ENCODE results near the gene SNX30.
A peak's percentile ranks its signal among the peaks of the same experiment; 100 is the strongest.

SNX30 gene

DNA sequence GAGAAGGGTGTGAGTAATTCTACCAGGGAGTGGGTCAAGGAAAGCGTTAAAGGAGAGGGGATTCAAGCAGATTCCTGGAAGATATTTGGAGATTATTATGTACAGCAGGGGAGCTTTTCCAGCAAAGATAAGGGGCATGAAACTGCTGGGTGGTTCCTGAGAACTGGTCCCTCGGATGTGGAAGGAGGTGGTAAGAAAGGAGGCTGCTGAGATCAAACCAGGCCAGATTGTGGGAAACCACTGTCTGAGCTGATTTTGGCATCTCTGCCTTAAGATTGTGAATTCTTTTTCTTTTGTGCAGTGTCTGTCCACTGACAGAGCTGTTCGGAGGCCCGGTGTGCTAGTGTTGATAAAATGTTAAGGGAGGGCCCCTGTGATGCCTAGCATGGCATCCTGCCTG, 45.4 kb downstream of the SNX30 start:
- H3K4me3 ChIP-seq (ENCODE audit: low read depth, low read length), result no peak overlapping the region
- no peaks in the 10 kb centered on the region for H3K27me3 ChIP-seq (ENCODE audit: control insufficient read depth, insufficient read depth, low read length)
- no peaks in the 10 kb centered on the region for H3K36me3 ChIP-seq (ENCODE audit: control insufficient read depth, insufficient read depth, low read length)
- H3K27ac ChIP-seq (ENCODE audit: low read depth, low read length), result no peak overlapping the region
- H3K4me1 ChIP-seq (ENCODE audit: control insufficient read depth, insufficient read depth, low read length), result no peaks in the 10 kb centered on the region
- H3K9me3 ChIP-seq (ENCODE audit: control insufficient read depth, insufficient read depth, low read depth, low read length), result no peaks in the 10 kb centered on the region
- H3K9ac ChIP-seq (ENCODE audit: low read length), result no peak overlapping the region

DNA sequence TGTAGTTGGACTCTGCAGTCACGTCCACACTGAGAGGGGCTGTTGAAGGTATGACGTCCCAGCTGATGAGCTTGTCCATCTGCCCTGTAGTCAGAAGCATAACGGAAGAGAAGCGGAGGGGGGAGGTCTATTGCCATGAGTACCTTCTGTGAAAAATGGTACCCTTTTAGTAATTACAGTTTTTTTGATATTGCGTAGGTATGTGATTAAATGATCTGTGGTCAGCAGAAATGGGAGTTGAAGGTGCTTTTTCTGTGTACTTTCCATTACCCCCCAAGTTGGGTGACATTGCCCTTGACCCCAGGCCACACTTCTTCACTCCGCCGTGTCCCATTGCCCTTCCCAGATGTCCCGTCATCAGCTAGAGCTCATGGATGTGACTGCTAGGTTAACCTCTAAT, 45.9 kb downstream of the SNX30 start:
- H3K27ac ChIP-seq (ENCODE audit: low read depth, low read length), result no peak overlapping the region
- no peaks in the 10 kb centered on the region for H3K4me1 ChIP-seq (ENCODE audit: control insufficient read depth, insufficient read depth, low read length)
- no peak overlapping the region for H3K4me3 ChIP-seq (ENCODE audit: low read depth, low read length)
- H3K36me3 ChIP-seq (ENCODE audit: control insufficient read depth, insufficient read depth, low read length), result no peaks in the 10 kb centered on the region
- H3K9me3 ChIP-seq (ENCODE audit: control insufficient read depth, insufficient read depth, low read depth, low read length), result no peaks in the 10 kb centered on the region
- H3K27me3 ChIP-seq (ENCODE audit: control insufficient read depth, insufficient read depth, low read length), result no peaks in the 10 kb centered on the region
- H3K9ac ChIP-seq (ENCODE audit: low read length), result no peak overlapping the region

DNA sequence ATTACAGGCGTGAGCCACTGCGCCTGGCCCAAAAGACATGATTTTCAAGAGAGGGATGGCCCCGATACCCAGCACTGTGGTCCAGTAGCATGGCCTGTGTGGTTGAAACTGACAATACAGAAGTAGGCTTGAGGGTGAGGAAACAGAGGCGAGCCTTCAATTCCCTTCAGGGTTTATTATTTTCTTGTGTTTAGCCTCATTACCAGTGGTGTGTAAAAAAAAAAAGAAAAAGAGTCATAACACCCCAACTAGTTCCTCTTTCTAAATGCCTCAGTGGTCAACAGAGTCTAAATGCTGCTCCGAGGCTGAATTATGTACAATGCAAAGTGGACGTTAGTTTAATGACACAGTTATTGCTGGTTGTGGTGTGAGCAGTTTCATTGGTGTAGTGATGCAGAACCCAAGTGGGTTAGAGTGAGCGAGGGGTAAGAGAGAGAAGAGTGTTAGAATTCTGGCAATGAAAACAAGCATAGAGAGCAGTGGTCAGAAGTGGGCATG, 58.8 kb downstream of the SNX30 start:
- Histone ChIP-seq H3K4me3 (ENCODE audit: low read depth, low read length) (no peak overlapping the region), H3K4me1 (ENCODE audit: control insufficient read depth, insufficient read depth, low read length) (peaks cover 17% of the 10 kb centered on the region), H3K36me3 (ENCODE audit: control insufficient read depth, insufficient read depth, low read length) (peaks cover 10% of the 10 kb centered on the region), H3K27me3 (ENCODE audit: control insufficient read depth, insufficient read depth, low read length) (no peaks in the 10 kb centered on the region), H3K27ac (ENCODE audit: low read depth, low read length) (no peak overlapping the region), H3K9me3 (ENCODE audit: control insufficient read depth, insufficient read depth, low read depth, low read length) (0 out of 2 replicates have a peak, but pooled peaks cover 2% of the 10 kb centered on the region), H3K9ac (ENCODE audit: low read length) (no peak overlapping the region)

GRCh38 chr9:112809906-112810305, 59.3 kb downstream of the SNX30 start:
- Histone ChIP-seq H3K9ac (ENCODE audit: low read length) (no peak overlapping the region), H3K9me3 (ENCODE audit: control insufficient read depth, insufficient read depth, low read depth, low read length) (no peaks in the 10 kb centered on the region), H3K4me1 (ENCODE audit: control insufficient read depth, insufficient read depth, low read length) (peaks cover 15% of the 10 kb centered on the region; the same call in 1 of the 2 replicates), H3K4me3 (ENCODE audit: low read depth, low read length) (no peak overlapping the region), H3K36me3 (ENCODE audit: control insufficient read depth, insufficient read depth, low read length) (peaks cover 7% of the 10 kb centered on the region; the same call in 1 of the 2 replicates), H3K27me3 (ENCODE audit: control insufficient read depth, insufficient read depth, low read length) (no peaks in the 10 kb centered on the region), H3K27ac (ENCODE audit: low read depth, low read length) (no peak overlapping the region)

DNA sequence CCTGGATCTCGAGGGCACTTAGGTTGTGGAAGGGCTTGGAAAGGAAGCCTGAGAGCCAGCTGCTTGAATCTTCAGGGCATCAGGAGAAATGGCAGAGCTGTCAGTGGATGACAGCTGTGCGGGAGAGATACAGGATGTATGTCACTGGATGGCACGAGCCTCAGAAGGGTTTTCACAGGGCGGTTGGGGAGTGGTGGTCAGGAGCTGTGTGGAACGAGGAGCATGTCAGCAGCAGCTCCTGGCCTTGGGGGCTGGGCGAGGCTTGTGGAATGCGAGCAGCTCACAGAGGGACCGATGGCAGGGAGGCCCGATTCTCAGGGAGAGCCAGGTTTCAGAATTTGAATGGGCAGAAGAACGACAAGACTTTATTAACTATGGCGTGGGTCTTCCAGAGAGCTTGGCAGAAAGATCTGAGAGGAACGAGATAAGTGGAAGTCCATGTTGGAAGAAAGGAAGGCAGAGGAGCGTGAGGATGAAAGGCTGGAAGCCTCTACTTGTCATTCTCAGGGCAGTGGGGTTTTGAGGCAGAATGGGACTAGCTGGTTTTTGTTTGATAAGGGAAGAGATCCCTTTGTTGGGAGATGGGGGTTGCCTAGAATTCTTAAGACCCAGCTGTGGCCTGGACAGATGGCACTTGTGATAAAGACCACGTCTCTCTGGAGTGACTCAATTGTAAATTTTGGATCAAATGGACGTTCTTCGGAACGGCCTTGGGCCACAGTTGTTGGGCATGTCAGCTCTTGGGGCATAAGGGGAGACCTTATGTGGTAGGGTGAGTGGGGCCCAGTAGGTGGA, 60.3 kb downstream of the SNX30 start:
- Histone ChIP-seq H3K27ac (ENCODE audit: low read depth, low read length) (no peak overlapping the region), H3K9ac (ENCODE audit: low read length) (peak overlapping the region; percentile 1), H3K36me3 (ENCODE audit: control insufficient read depth, insufficient read depth, low read length) (peaks cover 7% of the 10 kb centered on the region; the same call in 1 of the 2 replicates), H3K27me3 (ENCODE audit: control insufficient read depth, insufficient read depth, low read length) (no peaks in the 10 kb centered on the region), H3K4me1 (ENCODE audit: control insufficient read depth, insufficient read depth, low read length) (peaks cover 15% of the 10 kb centered on the region; the same call in 1 of the 2 replicates), H3K9me3 (ENCODE audit: control insufficient read depth, insufficient read depth, low read depth, low read length) (no peaks in the 10 kb centered on the region), H3K4me3 (ENCODE audit: low read depth, low read length) (no peak overlapping the region)

- no peak overlapping the region for H3K9ac ChIP-seq (ENCODE audit: low read length)
- no peaks in the 10 kb centered on the region for H3K9me3 ChIP-seq (ENCODE audit: control insufficient read depth, insufficient read depth, low read depth, low read length)
- H3K4me3 ChIP-seq (ENCODE audit: low read depth, low read length), result no peak overlapping the region
- H3K4me1 ChIP-seq (ENCODE audit: control insufficient read depth, insufficient read depth, low read length), result peaks cover 15% of the 10 kb centered on the region; the same call in 1 of the 2 replicates
- no peaks in the 10 kb centered on the region for H3K27me3 ChIP-seq (ENCODE audit: control insufficient read depth, insufficient read depth, low read length)
- H3K27ac ChIP-seq (ENCODE audit: low read depth, low read length), result no peak overlapping the region
- H3K36me3 ChIP-seq (ENCODE audit: control insufficient read depth, insufficient read depth, low read length), result peaks cover 7% of the 10 kb centered on the region; the same call in 1 of the 2 replicates
Measured at GRCh38 chr9:112811518-112811917, 61.0 kb downstream of the SNX30 start.

DNA sequence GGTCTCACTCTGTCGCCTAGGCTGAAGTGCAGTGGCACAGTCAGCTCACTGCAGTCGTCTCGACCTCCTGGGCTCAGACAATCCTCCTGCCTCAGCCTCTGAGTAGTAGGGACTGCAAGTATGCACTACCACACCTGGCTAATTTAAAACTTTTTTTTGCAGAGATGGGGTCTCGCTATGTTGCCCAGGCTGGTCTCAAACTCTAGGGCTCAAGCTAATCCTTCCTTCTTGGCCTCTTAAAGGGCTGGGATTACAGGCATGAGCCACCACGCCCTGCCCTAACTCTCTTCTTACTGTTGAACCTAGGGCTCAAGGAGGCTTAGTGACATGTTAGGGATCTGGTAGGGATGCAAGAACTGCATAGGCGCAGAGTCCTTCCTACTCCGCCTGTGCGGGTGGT, 65.3 kb downstream of the SNX30 start:
- H3K9ac ChIP-seq (ENCODE audit: low read length), result no peak overlapping the region
- peaks cover 20% of the 10 kb centered on the region for H3K36me3 ChIP-seq (ENCODE audit: control insufficient read depth, insufficient read depth, low read length)
- peaks cover 2% of the 10 kb centered on the region; the same call in 1 of the 2 replicates for H3K4me1 ChIP-seq (ENCODE audit: control insufficient read depth, insufficient read depth, low read length)
- H3K27me3 ChIP-seq (ENCODE audit: control insufficient read depth, insufficient read depth, low read length), result no peaks in the 10 kb centered on the region
- H3K4me3 ChIP-seq (ENCODE audit: low read depth, low read length), result no peak overlapping the region
- H3K9me3 ChIP-seq (ENCODE audit: control insufficient read depth, insufficient read depth, low read depth, low read length), result no peaks in the 10 kb centered on the region
- no peak overlapping the region for H3K27ac ChIP-seq (ENCODE audit: low read depth, low read length)

- Histone ChIP-seq H3K9ac (ENCODE audit: low read length) (no peak overlapping the region), H3K36me3 (ENCODE audit: control insufficient read depth, insufficient read depth, low read length) (peaks cover 20% of the 10 kb centered on the region), H3K4me3 (ENCODE audit: low read depth, low read length) (no peak overlapping the region), H3K27ac (ENCODE audit: low read depth, low read length) (no peak overlapping the region), H3K9me3 (ENCODE audit: control insufficient read depth, insufficient read depth, low read depth, low read length) (no peaks in the 10 kb centered on the region), H3K4me1 (ENCODE audit: control insufficient read depth, insufficient read depth, low read length) (no peaks in the 10 kb centered on the region), H3K27me3 (ENCODE audit: control insufficient read depth, insufficient read depth, low read length) (no peaks in the 10 kb centered on the region)
Measured at GRCh38 chr9:112817860-112818203, 67.3 kb downstream of the SNX30 start.

DNA sequence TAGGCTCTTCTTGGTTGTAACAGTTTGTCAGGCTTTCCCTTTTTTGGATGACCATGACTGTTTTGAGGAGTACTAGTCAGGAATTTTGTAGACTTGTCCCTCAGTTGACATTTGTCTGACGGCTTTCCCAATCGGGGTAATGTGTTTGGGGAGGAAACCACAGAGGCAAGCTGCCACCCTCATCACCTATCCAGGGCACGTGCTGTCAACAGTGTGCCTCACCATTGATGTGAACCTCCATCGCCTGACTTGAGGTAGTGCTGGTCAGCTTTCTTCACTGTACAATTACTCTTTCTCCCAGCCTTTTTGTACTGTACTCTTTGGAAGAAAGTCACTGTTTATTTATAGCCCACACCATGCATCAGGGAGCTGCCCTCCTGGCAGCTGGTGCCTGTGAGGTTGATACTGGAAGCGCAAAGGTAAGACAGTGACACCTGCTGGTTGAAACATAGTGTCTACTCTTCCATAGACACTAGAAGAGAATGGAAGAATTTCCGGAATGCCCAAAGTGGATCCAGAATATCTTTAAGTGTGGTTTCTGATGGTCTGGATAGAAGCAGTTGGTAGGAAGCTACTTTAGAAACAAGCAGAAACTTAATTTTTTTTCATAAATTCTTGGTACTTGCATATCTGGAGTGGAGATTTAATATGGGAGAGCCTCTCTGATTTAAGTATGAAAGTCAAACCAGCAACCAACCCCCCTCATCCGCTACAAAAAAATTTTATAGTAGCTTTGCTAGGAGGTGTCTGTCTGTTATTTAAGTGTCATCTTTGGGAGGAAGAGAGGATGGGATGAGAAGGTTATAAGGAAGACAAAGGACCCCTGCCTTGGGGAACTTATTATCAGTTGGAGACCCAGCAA, 69.3 kb downstream of the SNX30 start:
- Histone ChIP-seq H3K27me3 (ENCODE audit: control insufficient read depth, insufficient read depth, low read length) (no peaks in the 10 kb centered on the region), H3K9ac (ENCODE audit: low read length) (no peak overlapping the region), H3K27ac (ENCODE audit: low read depth, low read length) (no peak overlapping the region), H3K4me3 (ENCODE audit: low read depth, low read length) (no peak overlapping the region), H3K4me1 (ENCODE audit: control insufficient read depth, insufficient read depth, low read length) (no peaks in the 10 kb centered on the region), H3K9me3 (ENCODE audit: control insufficient read depth, insufficient read depth, low read depth, low read length) (no peaks in the 10 kb centered on the region), H3K36me3 (ENCODE audit: control insufficient read depth, insufficient read depth, low read length) (peaks cover 22% of the 10 kb centered on the region)

DNA sequence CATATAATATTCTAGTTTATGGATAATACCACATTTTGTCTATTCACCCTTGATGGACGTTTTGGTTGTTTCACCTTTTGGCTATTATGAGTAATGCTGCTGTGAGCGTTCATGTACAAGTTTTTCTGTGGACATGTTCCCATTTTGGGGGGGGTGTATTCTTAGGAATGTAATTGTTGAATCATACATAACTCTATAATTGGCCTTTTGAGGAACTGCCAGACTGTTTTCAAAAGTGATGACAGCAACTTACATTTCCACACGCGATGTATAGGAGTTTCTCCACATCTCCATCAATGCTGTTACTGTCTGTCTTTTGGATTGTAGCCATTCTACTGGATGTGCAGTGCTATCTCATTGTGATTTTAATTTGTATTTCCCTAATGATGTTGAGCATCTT, 70.3 kb downstream of the SNX30 start:
- no peak overlapping the region for H3K27ac ChIP-seq (ENCODE audit: low read depth, low read length)
- no peak overlapping the region for H3K4me3 ChIP-seq (ENCODE audit: low read depth, low read length)
- peaks cover 22% of the 10 kb centered on the region for H3K36me3 ChIP-seq (ENCODE audit: control insufficient read depth, insufficient read depth, low read length)
- no peaks in the 10 kb centered on the region for H3K27me3 ChIP-seq (ENCODE audit: control insufficient read depth, insufficient read depth, low read length)
- no peaks in the 10 kb centered on the region for H3K9me3 ChIP-seq (ENCODE audit: control insufficient read depth, insufficient read depth, low read depth, low read length)
- H3K4me1 ChIP-seq (ENCODE audit: control insufficient read depth, insufficient read depth, low read length), result no peaks in the 10 kb centered on the region
- H3K9ac ChIP-seq (ENCODE audit: low read length), result no peak overlapping the region

DNA sequence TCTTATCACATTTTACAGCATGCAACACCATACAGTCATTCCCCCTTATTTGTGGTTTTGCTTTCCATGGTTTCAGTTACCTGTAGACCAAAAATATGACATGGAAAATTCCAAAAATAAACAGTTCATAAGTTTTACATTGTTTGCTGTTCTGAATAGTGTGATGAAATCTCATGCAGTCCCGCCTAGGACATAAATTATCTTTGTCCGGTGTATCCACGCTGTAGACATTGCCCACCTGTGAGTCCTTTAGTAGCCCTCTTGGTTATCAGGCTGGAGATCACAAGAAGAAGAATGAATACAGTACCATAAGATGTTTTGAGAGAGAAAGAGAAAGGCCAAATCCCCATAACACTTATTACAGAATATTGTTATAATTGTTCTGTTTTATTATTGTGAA, 72.1 kb downstream of the SNX30 start:
- Histone ChIP-seq H3K9ac (ENCODE audit: low read length) (no peak overlapping the region), H3K27me3 (ENCODE audit: control insufficient read depth, insufficient read depth, low read length) (no peaks in the 10 kb centered on the region), H3K9me3 (ENCODE audit: control insufficient read depth, insufficient read depth, low read depth, low read length) (no peaks in the 10 kb centered on the region), H3K4me3 (ENCODE audit: low read depth, low read length) (no peak overlapping the region), H3K36me3 (ENCODE audit: control insufficient read depth, insufficient read depth, low read length) (peaks cover 20% of the 10 kb centered on the region), H3K27ac (ENCODE audit: low read depth, low read length) (no peak overlapping the region), H3K4me1 (ENCODE audit: control insufficient read depth, insufficient read depth, low read length) (no peaks in the 10 kb centered on the region)
